DND-41 (cell line): ENCODE measurements around the gene REEP6.
"Not testable (repeated sequence)": the region's sequence is repeated elsewhere in the genome, so short reads cannot be mapped to it uniquely, and the experiment has no call there.

Experiments
- ATAC-seq: fragments of 200-7000 bp; cut with Tn5 transposase; 3 replicates; pipeline ENCODE4 v1.9.1; 2021; ENCODE audit warnings: low read depth; ENCODE audit not compliant: insufficient read depth
- DNase-seq: peaks from one replicate; pipeline ENCODE4 v3.0.0-alpha.2; 2020
- H2AFZ ChIP-seq: 2 replicates; pipeline ENCODE4 v1.6.0; 2012; ENCODE audit warnings: low read depth, low read length
- H3K27ac ChIP-seq: 2 replicates; pipeline ENCODE4 v1.5.1; 2012; ENCODE audit warnings: low read length, inconsistent platforms
- H3K27me3 ChIP-seq: fragments of 200-600 bp; sonication (generic); 2 replicates; pipeline ENCODE4 v1.6.0; 2012; ENCODE audit warnings: low read length, mild to moderate bottlenecking, inconsistent platforms; ENCODE audit not compliant: insufficient read depth, poor library complexity
- H3K36me3 ChIP-seq: 2 replicates; pipeline ENCODE4 v1.5.1; 2012; ENCODE audit warnings: low read length, inconsistent platforms; ENCODE audit not compliant: insufficient read depth
- H3K4me1 ChIP-seq: 2 replicates; pipeline ENCODE4 v1.5.1; 2012; ENCODE audit warnings: mild to moderate bottlenecking, low read length; ENCODE audit not compliant: insufficient read depth
- H3K4me2 ChIP-seq: 2 replicates; pipeline ENCODE4 v1.6.0; 2012; ENCODE audit warnings: mild to moderate bottlenecking, moderate library complexity, low read length, inconsistent platforms; ENCODE audit not compliant: insufficient read depth
- H3K4me3 ChIP-seq, 2 experiments: fragments of 200-600 bp in 1 of 2; shearing (Covaris generic) in 1 of 2; 2 replicates each; pipeline ENCODE4 v1.5.1; 2012 to 2016; ENCODE audit warnings: inconsistent platforms in 2 of 2, low read length in 2 of 2, mild to moderate bottlenecking in 2 of 2, low read depth in 1 of 2, moderate library complexity in 1 of 2
- H3K79me2 ChIP-seq: 2 replicates; pipeline ENCODE4 v1.6.0; 2012; ENCODE audit warnings: low read length, inconsistent platforms; ENCODE audit not compliant: insufficient read depth
- H3K9ac ChIP-seq: 2 replicates; pipeline ENCODE4 v1.6.0; 2012; ENCODE audit warnings: low read depth, mild to moderate bottlenecking, inconsistent platforms, low read length, moderate library complexity
- H3K9me3 ChIP-seq: 2 replicates; pipeline ENCODE4 v1.5.1; 2012; ENCODE audit warnings: low read length, moderate library complexity, mild to moderate bottlenecking, inconsistent platforms; ENCODE audit not compliant: insufficient read depth, severe bottlenecking
- H4K20me1 ChIP-seq: 2 replicates; pipeline ENCODE4 v1.6.0; 2012; ENCODE audit warnings: low read length; ENCODE audit not compliant: insufficient read depth
- EZH2 ChIP-seq: IDR thresholded peaks from 3 replicates; pipeline ENCODE4 v1.6.1; 2012; ENCODE audit warnings: borderline replicate concordance, low read depth, mild to moderate bottlenecking, moderate library complexity, low read length, inconsistent platforms; ENCODE audit not compliant: severe bottlenecking
- TF ChIP-seq, protein P1 (sequence below): IDR thresholded peaks from 2 replicates; pipeline ENCODE4 v1.5.1; 2012; ENCODE audit warnings: borderline replicate concordance, low read length, moderate library complexity, mild to moderate bottlenecking; ENCODE audit not compliant: poor library complexity, severe bottlenecking; ENCODE audit errors: extremely low read depth

Gene REEP6

GRCh38 chr19:1475751-1476437, 15.1 kb upstream of the REEP6 start:
- H3K27ac ChIP-seq: no peak overlapping the region
- H3K4me1 ChIP-seq: peaks cover 43% of the 10 kb centered on the region
- H3K9ac ChIP-seq: no peak overlapping the region
- DNase-seq: no peak
- H3K9me3 ChIP-seq: no peaks in the 10 kb centered on the region
- H3K4me3 ChIP-seq: no peak overlapping the region
- H4K20me1 ChIP-seq: peaks cover 71% of the 10 kb centered on the region
- no peak for ATAC-seq
- peaks cover 24% of the 10 kb centered on the region for H3K36me3 ChIP-seq
- TF ChIP-seq EZH2: no peak
- TF ChIP-seq, protein P1, sequence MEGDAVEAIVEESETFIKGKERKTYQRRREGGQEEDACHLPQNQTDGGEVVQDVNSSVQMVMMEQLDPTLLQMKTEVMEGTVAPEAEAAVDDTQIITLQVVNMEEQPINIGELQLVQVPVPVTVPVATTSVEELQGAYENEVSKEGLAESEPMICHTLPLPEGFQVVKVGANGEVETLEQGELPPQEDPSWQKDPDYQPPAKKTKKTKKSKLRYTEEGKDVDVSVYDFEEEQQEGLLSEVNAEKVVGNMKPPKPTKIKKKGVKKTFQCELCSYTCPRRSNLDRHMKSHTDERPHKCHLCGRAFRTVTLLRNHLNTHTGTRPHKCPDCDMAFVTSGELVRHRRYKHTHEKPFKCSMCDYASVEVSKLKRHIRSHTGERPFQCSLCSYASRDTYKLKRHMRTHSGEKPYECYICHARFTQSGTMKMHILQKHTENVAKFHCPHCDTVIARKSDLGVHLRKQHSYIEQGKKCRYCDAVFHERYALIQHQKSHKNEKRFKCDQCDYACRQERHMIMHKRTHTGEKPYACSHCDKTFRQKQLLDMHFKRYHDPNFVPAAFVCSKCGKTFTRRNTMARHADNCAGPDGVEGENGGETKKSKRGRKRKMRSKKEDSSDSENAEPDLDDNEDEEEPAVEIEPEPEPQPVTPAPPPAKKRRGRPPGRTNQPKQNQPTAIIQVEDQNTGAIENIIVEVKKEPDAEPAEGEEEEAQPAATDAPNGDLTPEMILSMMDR: no peak
- H2AFZ ChIP-seq: no peak overlapping the region
- no peak overlapping the region for H3K4me2 ChIP-seq
- H3K27me3 ChIP-seq: no peaks in the 10 kb centered on the region
- peaks cover 45% of the 10 kb centered on the region for H3K79me2 ChIP-seq

GRCh38 chr19:1477056-1477455, 13.9 kb upstream of the REEP6 start:
- Histone ChIP-seq H3K4me1 (peaks cover 31% of the 10 kb centered on the region), H3K4me3 (peak overlapping the region in 1 of 2 experiments; percentile 98; a peak in 1 of 4 replicates), H3K36me3 (peaks cover 24% of the 10 kb centered on the region), H3K4me2 (peak overlapping the region; percentile 99), H3K9ac (peak overlapping the region; percentile 92; the same call in 1 of the 2 replicates), H4K20me1 (peaks cover 60% of the 10 kb centered on the region), H3K79me2 (peaks cover 45% of the 10 kb centered on the region)
- not testable (repeated sequence) for H3K9me3 ChIP-seq, H2AFZ ChIP-seq, H3K27me3 ChIP-seq, H3K27ac ChIP-seq, DNase-seq, ATAC-seq

GRCh38 chr19:1478934-1479707, 11.9 kb upstream of the REEP6 start, which contains the start of gene C19orf25:
TSS of gene C19orf25 (minus strand) at chr19:1479215. CDS start at chr19:1478903, 312 bp downstream.
- peak; percentile 94 for ATAC-seq
- H3K4me3 ChIP-seq: peak within 1 kb of the TSS; percentile 89 to 98
- peaks cover 39% of the 10 kb centered on the region for H4K20me1 ChIP-seq
- H2AFZ ChIP-seq: peak within 1 kb of the TSS; percentile 100
- peaks cover 40% of the 10 kb centered on the region for H3K79me2 ChIP-seq
- H3K36me3 ChIP-seq: peaks cover 24% of the 10 kb centered on the region
- TF ChIP-seq EZH2: no peak
- TF ChIP-seq, protein P1: no peak
- H3K4me2 ChIP-seq: peak within 1 kb of the TSS; percentile 99
- peaks cover 28% of the 10 kb centered on the region for H3K4me1 ChIP-seq
- H3K27ac ChIP-seq: peak within 1 kb of the TSS; percentile 98
- H3K27me3 ChIP-seq: no peaks in the 10 kb centered on the region
- no peaks in the 10 kb centered on the region for H3K9me3 ChIP-seq
- peak; percentile 95 for DNase-seq
- peak within 1 kb of the TSS; percentile 92 for H3K9ac ChIP-seq
